Left cardiac atrium (tissue), 4 donors: ENCODE data around the gene HOXB3. TPM values are rescaled to one million over a fixed set of nuclear protein-coding genes. Genes with fewer than 3 reads are reported as not detected.

Experiments
- ATAC-seq, 2 donors: fragments of 200-7000 bp; cut with Tn5 transposase; one replicate each; pipeline ENCODE4 v1.9.1; 2020; ENCODE audit warnings: mild to moderate bottlenecking in 2 of 2, moderate library complexity in 2 of 2
- DNase-seq: peaks from one replicate; pipeline ENCODE4 v3.0.0-alpha.2; 2020
- intact Hi-C, 2 donors: fragments of 100-400 bp; cut with DNase I; formaldehyde crosslinking; loops; one replicate each; pipeline versions ENCODE4 v1.14.1 to v1.15.1; 2022 to 2023
- total RNA-seq, 2 donors: library from RNA; stranded (reverse); fragmentation: NEBNext Ultra II Directional; extraction: Animal tissue kit (Norgen Biotek cat#: 25700); gene quantifications; one replicate each; pipeline ENCODE4 v1.2.1, GENCODE V29; 2021
- donor health status: DM: no; HTN: yes; CAD: no.
- donor health status: DM: no; HTN: yes; CAD: no; lungs with severe emphysema.
- donor health status: DM: yes; HTN: yes; CAD: no.
- donor health status: Dilated cardiomyopathy.

HOXB3 gene
- total RNA-seq, 2 donors from 2014 or later, result 1.2 to 2.8 TPM

- intact Hi-C loops, result no loop called here
- DNase-seq (no peak), ATAC-seq (peak; percentile 3 to 36)
Observed at GRCh38 chr17:48577330-48577945, 12.6 kb downstream of the HOXB3 start.

GRCh38 chr17:48576479-48577309 is 13.3 kb downstream of the HOXB3 start:
- peak; percentile 33 to 78 for ATAC-seq
- no peak for DNase-seq
- intact Hi-C loops, result no loop called here

GRCh38 chr17:48575673-48576478 is 14.2 kb downstream of the HOXB3 start:
- DNase-seq (no peak), ATAC-seq (no peak)
- intact Hi-C loops, result no loop called here

GRCh38 chr17:48575066-48575582 is 14.9 kb downstream of the HOXB3 start:
- ATAC-seq (no peak), DNase-seq (no peak)
- intact Hi-C loops, result no loop called here

GRCh38 chr17:48574505-48575065 is 15.5 kb downstream of the HOXB3 start:
- ATAC-seq, result no peak
- intact Hi-C loops, result no loop called here

GRCh38 chr17:48571826-48572417 is 18.1 kb downstream of the HOXB3 start:
- ATAC-seq, result no peak
- intact Hi-C loops, result no loop called here
- no peak for DNase-seq

More at GRCh38 chr17:48574505-48575065, 15.5 kb downstream of the HOXB3 start:
- DNase-seq, result no peak

GRCh38 chr17:48571024-48571818 is 18.8 kb downstream of the HOXB3 start:
- intact Hi-C loops, result no loop called here
- DNase-seq (no peak), ATAC-seq (no peak)

- ATAC-seq (no peak), DNase-seq (no peak)
- intact Hi-C loops, result no loop called here
Observed at GRCh38 chr17:48570325-48571023, 19.6 kb downstream of the HOXB3 start.

GRCh38 chr17:48569674-48570324 is 20.2 kb downstream of the HOXB3 start:
- DNase-seq (no peak), ATAC-seq (no peak)
- intact Hi-C loops, result no loop called here

- ATAC-seq, result no peak
- DNase-seq, result no peak
- intact Hi-C loops, result no loop called here
Observed at GRCh38 chr17:48569240-48569582, 20.8 kb downstream of the HOXB3 start.

GRCh38 chr17:48568499-48569239 is 21.4 kb downstream of the HOXB3 start:
- ATAC-seq (no peak), DNase-seq (no peak)
- intact Hi-C loops, result no loop called here

GRCh38 chr17:48567646-48568354 is 22.2 kb downstream of the HOXB3 start:
- ATAC-seq, result no peak
- DNase-seq, result no peak
- intact Hi-C loops, result no loop called here

GRCh38 chr17:48567209-48567608 is 22.8 kb downstream of the HOXB3 start:
- no peak for ATAC-seq

GRCh38 chr17:48566717-48567116 is 23.3 kb downstream of the HOXB3 start:
- ATAC-seq (no peak), DNase-seq (no peak)
- intact Hi-C loops, result no loop called here

More at GRCh38 chr17:48567209-48567608, 22.8 kb downstream of the HOXB3 start:
- DNase-seq, result no peak
- intact Hi-C loops, result no loop called here

- intact Hi-C loops, result no loop called here
- no peak for DNase-seq
- ATAC-seq, result no peak
Observed at GRCh38 chr17:48565925-48566710, 23.9 kb downstream of the HOXB3 start.
